Keratinocyte (primary cell): ENCODE results near the gene INSIG1. TPM values are rescaled to one million over a fixed set of nuclear protein-coding genes. Genes with fewer than 3 reads are reported as not detected.

Source experiments
- DNase-seq: peaks from one replicate; pipeline ENCODE4 v3.0.0-alpha.2; 2011; ENCODE audit warnings: low read depth, missing footprints, low spot score
- FAIRE-seq: peaks from 2 replicates; lab custom pipeline; 2011; peaks lifted over from hg19 to GRCh38; lab: Jason Lieb, UNC
- H2AFZ ChIP-seq: 2 replicates; pipeline ENCODE4 v1.6.0; 2012; ENCODE audit warnings: low read length, control low read depth, inconsistent platforms; ENCODE audit not compliant: control insufficient read depth
- H3K27ac ChIP-seq: 2 replicates; pipeline ENCODE4 v1.5.1; 2011; ENCODE audit warnings: low read length; ENCODE audit not compliant: control insufficient read depth, insufficient read depth
- H3K27me3 ChIP-seq: 3 replicates; pipeline ENCODE4 v1.6.0; 2011; ENCODE audit warnings: low read length; ENCODE audit not compliant: control insufficient read depth, insufficient read depth; ENCODE audit errors: extremely low read depth
- H3K36me3 ChIP-seq, 2 experiments: 2 replicates in 1 of 2; 3 replicates in 1 of 2; pipeline ENCODE4 v1.5.1; 2011; ENCODE audit warnings: low read length in 2 of 2, mild to moderate bottlenecking in 1 of 2; ENCODE audit not compliant: control insufficient read depth in 2 of 2, insufficient read depth in 2 of 2; ENCODE audit errors: extremely low read depth in 1 of 2
- H3K4me1 ChIP-seq: 3 replicates; pipeline ENCODE4 v1.5.1; 2011; ENCODE audit warnings: low read length; ENCODE audit not compliant: control insufficient read depth, insufficient read depth; ENCODE audit errors: extremely low read depth
- H3K4me2 ChIP-seq: 3 replicates; pipeline ENCODE4 v1.6.0; 2011; ENCODE audit warnings: low read depth, low read length; ENCODE audit not compliant: control insufficient read depth, insufficient read depth; ENCODE audit errors: extremely low read depth
- H3K4me3 ChIP-seq, 3 experiments: fragments of 200-600 bp in 1 of 3; sonication (generic) in 1 of 3; 2 replicates in 2 of 3; 3 replicates in 1 of 3; pipeline ENCODE4 v1.5.1; 2011 to 2016; ENCODE audit warnings: low read length in 3 of 3, mild to moderate bottlenecking in 3 of 3, control low read depth in 2 of 3, inconsistent platforms in 1 of 3, low read depth in 1 of 3, mixed read lengths in 1 of 3, mixed run types in 1 of 3, moderate library complexity in 1 of 3; ENCODE audit not compliant: control insufficient read depth in 2 of 3, insufficient read depth in 2 of 3; ENCODE audit errors: extremely low read depth in 1 of 3
- H3K79me2 ChIP-seq: 2 replicates; pipeline ENCODE4 v1.6.0; 2012; ENCODE audit warnings: low read length; ENCODE audit not compliant: control insufficient read depth, insufficient read depth
- H3K9ac ChIP-seq: 3 replicates; pipeline ENCODE4 v1.6.0; 2011; ENCODE audit warnings: low read length; ENCODE audit not compliant: control insufficient read depth, insufficient read depth; ENCODE audit errors: extremely low read depth
- H3K9me1 ChIP-seq: 3 replicates; pipeline ENCODE4 v1.6.0; 2011; ENCODE audit warnings: low read length; ENCODE audit not compliant: control insufficient read depth, insufficient read depth; ENCODE audit errors: extremely low read depth
- H3K9me3 ChIP-seq: 2 replicates; pipeline ENCODE4 v1.5.1; 2012; ENCODE audit warnings: low read depth, low read length; ENCODE audit not compliant: control insufficient read depth
- H4K20me1 ChIP-seq: 3 replicates; pipeline ENCODE4 v1.6.0; 2011; ENCODE audit warnings: low read length; ENCODE audit not compliant: control insufficient read depth, insufficient read depth; ENCODE audit errors: extremely low read depth
- CTCF ChIP-seq, 3 experiments: IDR thresholded peaks in 1 of 3; conservative IDR thresholded peaks in 1 of 3; optimal IDR thresholded peaks in 1 of 3; 2 replicates in 2 of 3; 3 replicates in 1 of 3; pipeline versions ENCODE3 to v1.5.1; 2011; ENCODE audit warnings: low read length in 3 of 3, mild to moderate bottlenecking in 3 of 3, moderate library complexity in 2 of 3, control low read depth in 1 of 3, inconsistent platforms in 1 of 3; ENCODE audit not compliant: insufficient read depth in 2 of 3; ENCODE audit errors: extremely low read depth in 1 of 3
- EZH2 ChIP-seq: IDR thresholded peaks from one replicate; pipeline ENCODE4 v1.6.1; 2012; ENCODE audit warnings: inconsistent platforms, mild to moderate bottlenecking, low read length, moderate library complexity
- dilution Hi-C: fragments of 300-500 bp; cut with MboI; formaldehyde crosslinking; loops from one replicate; pipeline ENCODE4 v1.7.0; 2020; ENCODE audit warnings: low sequenced_read_pairs; ENCODE audit not compliant: extremely low pct_ligation_motif_present
- polyA plus RNA-seq, 5 experiments: library from polyadenylated mRNA; depleted of rRNA in 3 of 5; stranded (reverse) in 3 of 5; stranded (forward) in 1 of 5; unstranded in 1 of 5; fragments of >200 nt; gene quantifications; 1 replicate in 1 of 5; 2 replicates in 3 of 5; 3 replicates in 1 of 5; pipeline versions ENCODE4 v1.2.1 to v1.2.3, GENCODE V29; 2011 to 2012; ENCODE audit warnings: missing spikeins in 2 of 5, low read depth in 1 of 5, low replicate concordance in 1 of 5

The INSIG1 gene
- polyA plus RNA-seq, 1 donor (not counting 4 experiments of a cell fraction or from before 2014, with no cell fraction given): 104 TPM

- no peaks in the 10 kb centered on the region for H3K36me3 ChIP-seq
- no peak overlapping the region for H3K4me3 ChIP-seq
- H2AFZ ChIP-seq: no peak overlapping the region
- FAIRE-seq (no peak), DNase-seq (no peak)
- H3K27ac ChIP-seq: no peak overlapping the region
- dilution Hi-C loops: no loop called here
- H3K9me3 ChIP-seq: no peaks in the 10 kb centered on the region
- H3K27me3 ChIP-seq: no peaks in the 10 kb centered on the region
- H3K4me2 ChIP-seq: no peak overlapping the region
- H3K79me2 ChIP-seq: no peaks in the 10 kb centered on the region
- no peaks in the 10 kb centered on the region for H4K20me1 ChIP-seq
- TF ChIP-seq EZH2 (no peak), CTCF (optimal IDR thresholded peaks at IDR 0.05 in 1 of 3, IDR thresholded peaks at IDR 0.05 in 1 of 3, conservative IDR thresholded peaks at IDR 0.05 in 1 of 3; ENCODE audit: extremely low read depth in 1 of 3, insufficient read depth in 2 of 3, low read length in 3 of 3) (no peak)
- H3K9ac ChIP-seq: no peak overlapping the region
- no peaks in the 10 kb centered on the region for H3K4me1 ChIP-seq
- no peaks in the 10 kb centered on the region for H3K9me1 ChIP-seq
Measured at GRCh38 chr7:155346285-155346684, 48.6 kb downstream of the INSIG1 start.

- Histone ChIP-seq H3K9ac (no peak overlapping the region), H3K4me3 (no peak overlapping the region), H3K4me1 (no peaks in the 10 kb centered on the region), H3K79me2 (no peaks in the 10 kb centered on the region), H3K27ac (no peak overlapping the region), H3K36me3 (no peaks in the 10 kb centered on the region), H3K9me1 (no peaks in the 10 kb centered on the region), H2AFZ (no peak overlapping the region), H3K27me3 (no peaks in the 10 kb centered on the region), H3K4me2 (no peak overlapping the region), H3K9me3 (no peaks in the 10 kb centered on the region), H4K20me1 (no peaks in the 10 kb centered on the region)
- TF ChIP-seq EZH2: no peak
- no peak for TF ChIP-seq CTCF (optimal IDR thresholded peaks at IDR 0.05 in 1 of 3, IDR thresholded peaks at IDR 0.05 in 1 of 3, conservative IDR thresholded peaks at IDR 0.05 in 1 of 3; ENCODE audit: extremely low read depth in 1 of 3, insufficient read depth in 2 of 3, low read length in 3 of 3)
- DNase-seq (no peak), FAIRE-seq (no peak)
- dilution Hi-C loops: no loop called here
Measured at GRCh38 chr7:155348806-155349205, 51.1 kb downstream of the INSIG1 start.
